Tibial nerve (tissue), 4 donors: ENCODE data around the gene RBM20. TPM values are rescaled to one million over a fixed set of nuclear protein-coding genes. Genes with fewer than 3 reads are reported as not detected.

Experiments used
- DNase-seq, 2 donors: peaks; one replicate each; pipeline ENCODE4 v3.0.0-alpha.2; 2019; ENCODE audit warnings: low spot score in 2 of 2
- H3K27ac ChIP-seq, 4 donors: fragments of 200-600 bp; sonication (generic) in 3 of 4; one replicate each; pipeline ENCODE4 v1.5.1; 2017 to 2019; ENCODE audit warnings: mild to moderate bottlenecking in 1 of 4
- H3K27me3 ChIP-seq, 2 donors: fragments of 200-600 bp; sonication (generic) in 1 of 2; one replicate each; pipeline versions ENCODE4 v1.5.1 to v1.6.0; 2017 to 2019
- H3K36me3 ChIP-seq, 3 donors: fragments of 200-600 bp; sonication (generic); one replicate each; pipeline ENCODE4 v1.5.1; 2018 to 2019
- H3K4me1 ChIP-seq, 4 donors: fragments of 200-600 bp; sonication (generic) in 3 of 4; one replicate each; pipeline ENCODE4 v1.5.1; 2017 to 2019
- H3K4me3 ChIP-seq, 4 donors: fragments of 200-600 bp; sonication (generic) in 3 of 4; one replicate each; pipeline ENCODE4 v1.5.1; 2017 to 2019; ENCODE audit warnings: mild to moderate bottlenecking in 1 of 4, moderate library complexity in 1 of 4
- H3K9me3 ChIP-seq, 4 donors: fragments of 200-600 bp; sonication (generic) in 3 of 4; one replicate each; pipeline ENCODE4 v1.5.1; 2017 to 2019
- CTCF ChIP-seq, 5 experiments: fragments of 200-600 bp in 3 of 5; fragments of 450-650 bp in 2 of 5; sonication (generic) in 3 of 5; IDR thresholded peaks; one replicate each; pipeline ENCODE4 v1.5.1; 2016 to 2019; ENCODE audit warnings: antibody characterized with exemption in 5 of 5, mild to moderate bottlenecking in 3 of 5, moderate library complexity in 2 of 5
- EP300 ChIP-seq, 2 donors: sonication (generic); formaldehyde crosslinking; IDR thresholded peaks; one replicate each; pipeline ENCODE4 v1.6.1; 2017; ENCODE audit warnings: antibody characterized with exemption in 2 of 2, mild to moderate bottlenecking in 1 of 2
- POLR2A ChIP-seq, 2 donors: fragments of 450-650 bp; IDR thresholded peaks; one replicate each; pipeline ENCODE4 v1.6.1; 2017; ENCODE audit warnings: antibody characterized with exemption in 2 of 2, mild to moderate bottlenecking in 2 of 2, moderate library complexity in 2 of 2
- WGBS, 2 donors: methylation state at CpG; one replicate each; pipeline ENCODE4 v1.1.5; 2018; 5-methylcytosine and 5-hydroxymethylcytosine counted together
- total RNA-seq, 4 donors: library from RNA; depleted of rRNA; stranded (reverse); fragments of >200 nt; gene quantifications; one replicate each; pipeline ENCODE4 v1.1.0, GENCODE V29; 2016

The RBM20 gene
- total RNA-seq, 4 donors from 2014 or later = 1.3 to 8.7 (median 2.7) TPM

- H3K4me3 ChIP-seq = no peak overlapping the region
- DNase-seq = no peak
- H3K9me3 ChIP-seq = no peaks in the 10 kb centered on the region
- peaks cover 0 to 7% (median 0%) of the 10 kb centered on the region in 4 donors for H3K4me1 ChIP-seq
- WGBS, 2 donors = 77 to 100% methylated on average over 1 of the region's 1 CpG
- TF ChIP-seq CTCF (IDR thresholded peaks at IDR 0.05) = no peak
- TF ChIP-seq EP300 (IDR thresholded peaks at IDR 0.05) = no peak
- no peak for TF ChIP-seq POLR2A (IDR thresholded peaks at IDR 0.05)
- H3K27me3 ChIP-seq = no peaks in the 10 kb centered on the region
- no peak overlapping the region for H3K27ac ChIP-seq
- H3K36me3 ChIP-seq = no peaks in the 10 kb centered on the region
Measured at GRCh38 chr10:110632591-110633215, 11.4 kb upstream of the RBM20 start.

- TF ChIP-seq EP300 (IDR thresholded peaks at IDR 0.05) = no peak
- TF ChIP-seq CTCF (IDR thresholded peaks at IDR 0.05) = no peak
- TF ChIP-seq POLR2A (IDR thresholded peaks at IDR 0.05) = no peak
- Histone ChIP-seq H3K27ac (no peak overlapping the region), H3K4me1 (peaks cover 0 to 7% (median 0%) of the 10 kb centered on the region in 4 donors), H3K4me3 (no peak overlapping the region), H3K36me3 (no peaks in the 10 kb centered on the region), H3K9me3 (no peaks in the 10 kb centered on the region), H3K27me3 (no peaks in the 10 kb centered on the region)
- WGBS, 2 donors = 59 to 61% methylated on average over 9 of the region's 9 CpGs
- DNase-seq = no peak
Measured at GRCh38 chr10:110634527-110635209, 9.5 kb upstream of the RBM20 start.

GRCh38 chr10:110636572-110636931 lies 7.6 kb upstream of the RBM20 start:
- Histone ChIP-seq H3K27me3 (peaks cover 0 to 3% of the 10 kb centered on the region in 2 donors), H3K4me1 (peaks cover 0 to 7% (median 0%) of the 10 kb centered on the region in 4 donors), H3K36me3 (no peaks in the 10 kb centered on the region), H3K27ac (no peak overlapping the region), H3K9me3 (no peaks in the 10 kb centered on the region), H3K4me3 (no peak overlapping the region)
- TF ChIP-seq EP300 (IDR thresholded peaks at IDR 0.05) (no peak), POLR2A (IDR thresholded peaks at IDR 0.05) (no peak), CTCF (IDR thresholded peaks at IDR 0.05) (no peak)
- DNase-seq = no peak
- 86 to 95% methylated on average over 2 of the region's 2 CpGs for WGBS, 2 donors

GRCh38 chr10:110636932-110637557 lies 7.1 kb upstream of the RBM20 start:
- WGBS, 2 donors = 44 to 46% methylated on average over 6 of the region's 6 CpGs

More at GRCh38 chr10:110636932-110637557, 7.1 kb upstream of the RBM20 start:
- H3K27me3 ChIP-seq = peaks cover 0 to 4% of the 10 kb centered on the region in 2 donors
- peaks cover 0 to 7% (median 0%) of the 10 kb centered on the region in 4 donors for H3K4me1 ChIP-seq
- no peak for TF ChIP-seq POLR2A (IDR thresholded peaks at IDR 0.05)
- no peak for TF ChIP-seq CTCF (IDR thresholded peaks at IDR 0.05)
- no peak for TF ChIP-seq EP300 (IDR thresholded peaks at IDR 0.05)
- H3K9me3 ChIP-seq = no peaks in the 10 kb centered on the region
- no peaks in the 10 kb centered on the region for H3K36me3 ChIP-seq
- H3K4me3 ChIP-seq = no peak overlapping the region
- H3K27ac ChIP-seq = no peak overlapping the region
- no peak for DNase-seq
